Measurements from ENCODE around the gene MYH6.

Gene MYH6

GRCh38 chr14:23348297-23348655 is 59.8 kb downstream of the MYH6 start:
- no peak for TF ChIP-seq CTCF (IDR thresholded peaks at IDR 0.05)

- no peak for TF ChIP-seq CTCF (IDR thresholded peaks at IDR 0.05)
These were observed 60.4 kb downstream of the MYH6 start for GRCh38 chr14:23347406-23348296.

- no peak for TF ChIP-seq CTCF (IDR thresholded peaks at IDR 0.05)
These were observed 61.2 kb downstream of the MYH6 start for GRCh38 chr14:23346693-23347405.

GRCh38 chr14:23345987-23346692 is 61.9 kb downstream of the MYH6 start:
- TF ChIP-seq CTCF (IDR thresholded peaks at IDR 0.05), result no peak

GRCh38 chr14:23344481-23344880 is 63.6 kb downstream of the MYH6 start:
- no peak for TF ChIP-seq CTCF (IDR thresholded peaks at IDR 0.05)

GRCh38 chr14:23339506-23340268 is 68.4 kb downstream of the MYH6 start:
- TF ChIP-seq CTCF (IDR thresholded peaks at IDR 0.05), result no peak

- TF ChIP-seq CTCF (IDR thresholded peaks at IDR 0.05), result no peak
These were observed 72.5 kb downstream of the MYH6 start for GRCh38 chr14:23335623-23336022.

Measured in LNCAP (cell line).